NK-92 (cell line): ENCODE measurements around the gene CPNE7.
"Not testable (repeated sequence)": the region's sequence is repeated elsewhere in the genome, so short reads cannot be mapped to it uniquely, and the experiment has no call there.

ENCODE experiments used
- DNase-seq: peaks from one replicate; lab custom pipeline; 2025; ENCODE audit not compliant: unreplicated experiment; lab: John Stamatoyannopoulos, UW

CPNE7 gene

GRCh38 chr16:89582614-89583196, 7.1 kb downstream of the CPNE7 start:
- DNase-seq = no peak

- no peak for DNase-seq
Measured at GRCh38 chr16:89583197-89583894, 7.8 kb downstream of the CPNE7 start.

- no peak for DNase-seq
Measured at GRCh38 chr16:89583895-89584644, 8.5 kb downstream of the CPNE7 start.

GRCh38 chr16:89584768-89585549, 9.4 kb downstream of the CPNE7 start:
- no peak for DNase-seq

GRCh38 chr16:89586218-89586617, 10.7 kb downstream of the CPNE7 start:
- DNase-seq = no peak

GRCh38 chr16:89586853-89587252, 11.3 kb downstream of the CPNE7 start:
- DNase-seq = no peak

GRCh38 chr16:89587676-89588075, 12.1 kb downstream of the CPNE7 start:
- not testable (repeated sequence) for DNase-seq

- no peak for DNase-seq
Measured at GRCh38 chr16:89588413-89589109, 13.0 kb downstream of the CPNE7 start.

GRCh38 chr16:89589241-89589926, 13.8 kb downstream of the CPNE7 start:
- no peak for DNase-seq

GRCh38 chr16:89593841-89594240, 18.3 kb downstream of the CPNE7 start:
- no peak for DNase-seq

- DNase-seq = no peak
Measured at GRCh38 chr16:89595330-89596060, 19.9 kb downstream of the CPNE7 start.

GRCh38 chr16:89596061-89596689, 20.6 kb downstream of the CPNE7 start:
- no peak for DNase-seq

- DNase-seq = no peak
Measured at GRCh38 chr16:89596957-89597649, 21.5 kb downstream of the CPNE7 start.

GRCh38 chr16:89598199-89598598, 22.6 kb downstream of the CPNE7 start:
- DNase-seq = no peak

- DNase-seq = no peak
Measured at GRCh38 chr16:89599451-89599858, 23.9 kb downstream of the CPNE7 start.

- no peak for DNase-seq
Measured at GRCh38 chr16:89599902-89600301, 24.3 kb downstream of the CPNE7 start.

GRCh38 chr16:89600427-89600826, 24.9 kb downstream of the CPNE7 start:
- no peak for DNase-seq

GRCh38 chr16:89600956-89601355, 25.4 kb downstream of the CPNE7 start:
- no peak for DNase-seq

GRCh38 chr16:89601906-89602272, 26.3 kb downstream of the CPNE7 start:
- DNase-seq = no peak
